Psoas muscle (tissue), 8 donors: ENCODE results near the gene ABCB4. TPM values are rescaled to one million over a fixed set of nuclear protein-coding genes. Genes with fewer than 3 reads are reported as not detected.

Experiments used
- ATAC-seq, 4 donors: fragments of 200-7000 bp; cut with Tn5 transposase; one replicate each; pipeline ENCODE4 v1.9.1; 2020; ENCODE audit warnings: moderate library complexity in 3 of 4, mild to moderate bottlenecking in 2 of 4
- DNase-seq, 2 donors: peaks; one replicate each; pipeline ENCODE4 v3.0.0-alpha.2; 2020
- H3K27ac ChIP-seq: fragments of 200-600 bp; one replicate; pipeline ENCODE4 v1.8.0; 2022
- H3K27me3 ChIP-seq, 3 donors: fragments of 200-600 bp in 1 of 3; one replicate each; pipeline versions ENCODE4 v1.6.1 to v1.8.0; 2013 to 2022; ENCODE audit warnings: low read length in 2 of 3, mild to moderate bottlenecking in 2 of 3, moderate library complexity in 1 of 3; ENCODE audit not compliant: insufficient read depth in 3 of 3
- H3K36me3 ChIP-seq, 2 donors: fragments of 200-600 bp in 1 of 2; one replicate each; pipeline versions ENCODE4 v1.6.1 to v1.8.0; 2013 to 2022; ENCODE audit warnings: low read depth in 1 of 2, mild to moderate bottlenecking in 1 of 2, moderate library complexity in 1 of 2; ENCODE audit not compliant: insufficient read depth in 1 of 2
- H3K4me1 ChIP-seq: fragments of 200-600 bp; one replicate; pipeline ENCODE4 v1.8.0; 2022
- H3K4me3 ChIP-seq: fragments of 200-600 bp; one replicate; pipeline ENCODE4 v1.8.0; 2022; ENCODE audit warnings: mild to moderate bottlenecking
- H3K9me3 ChIP-seq: fragments of 200-600 bp; one replicate; pipeline ENCODE4 v1.8.0; 2022
- CTCF ChIP-seq: fragments of 200-600 bp; IDR thresholded peaks from one replicate; pipeline ENCODE4 v1.8.0; 2022; ENCODE audit warnings: antibody characterized with exemption
- WGBS, 3 donors: extraction: QIAGEN DNeasy Blood & Tissue Kit; methylation state at CpG; one replicate each; pipeline versions ENCODE4 v1.1.6 to v1.1.7; 2013; 5-methylcytosine and 5-hydroxymethylcytosine counted together
- intact Hi-C, 2 donors: fragments of 100-400 bp; cut with DNase I; formaldehyde crosslinking; loops; one replicate each; pipeline versions ENCODE4 v1.11.0 to v1.14.2; 2022
- polyA plus RNA-seq, 3 donors: library from polyadenylated mRNA; stranded (reverse); fragments of 200-250 nt; gene quantifications; one replicate each; pipeline ENCODE4 v1.2.3, GENCODE V29; 2013
- total RNA-seq, 4 donors: library from RNA; stranded (reverse); fragmentation: NEBNext Ultra II Directional in 2 of 4; extraction: Animal tissue kit (Norgen Biotek cat#: 25700) in 2 of 4; gene quantifications; one replicate each; pipeline versions ENCODE4 v1.2.1 to v1.2.4, GENCODE V29; 2021 to 2023
- donor health status: healthy with polysubstance abuse.
- donor health status: DM: no; HTN: no; CAD: no; lungs with moderate emphysema.
- donor health status: Bipolar disorder and iron deficiency.
- donor health status: healthy.
- donor health status: DM: yes; HTN: yes; CAD: no.
- donor health status: DM: no; HTN: no; CAD: no.
- donor health status: DM: no; HTN: no; CAD: no.
- donor health status: DM: yes; HTN: yes; CAD: no.

The ABCB4 gene
- total and polyA plus RNA-seq, 7 donors: 1.1 to 4.0 (median 2.0) TPM

- Histone ChIP-seq H3K4me1 (no peaks in the 10 kb centered on the region), H3K27me3 (no peaks in the 10 kb centered on the region), H3K27ac (no peak overlapping the region), H3K4me3 (no peak overlapping the region), H3K36me3 (peaks cover 0 to 65% of the 10 kb centered on the region in 2 donors), H3K9me3 (no peaks in the 10 kb centered on the region)
- no peak for ATAC-seq
- 89 to 95% (median 95%) methylated on average over 2 of the region's 2 CpGs for WGBS, 3 donors
- TF ChIP-seq CTCF: no peak
- DNase-seq: no peak
- intact Hi-C loops: no loop called here
Measured at GRCh38 chr7:87398446-87398845, 77.0 kb downstream of the ABCB4 start.

GRCh38 chr7:87395442-87396020, 79.9 kb downstream of the ABCB4 start:
- no peak overlapping the region for H3K27ac ChIP-seq
- no peak overlapping the region for H3K4me3 ChIP-seq
- no peak for TF ChIP-seq CTCF
- H3K9me3 ChIP-seq: no peaks in the 10 kb centered on the region
- H3K36me3 ChIP-seq: peaks cover 2 to 71% of the 10 kb centered on the region in 2 donors
- ATAC-seq: no peak
- 75 to 89% (median 87%) methylated on average over 1 of the region's 1 CpG for WGBS, 3 donors
- H3K27me3 ChIP-seq: no peaks in the 10 kb centered on the region
- DNase-seq: no peak
- no peaks in the 10 kb centered on the region for H3K4me1 ChIP-seq
- intact Hi-C loops: no loop called here

GRCh38 chr7:87391020-87391701, 84.3 kb downstream of the ABCB4 start:
- WGBS, 3 donors: 90 to 92% (median 90%) methylated on average over 8 of the region's 8 CpGs
- no peak for DNase-seq
- no peaks in the 10 kb centered on the region for H3K9me3 ChIP-seq

GRCh38 chr7:87380905-87381304, 94.6 kb downstream of the ABCB4 start:
- DNase-seq (no peak), ATAC-seq (no peak)
- Histone ChIP-seq H3K27me3 (no peaks in the 10 kb centered on the region), H3K9me3 (no peaks in the 10 kb centered on the region), H3K4me1 (no peaks in the 10 kb centered on the region), H3K36me3 (peaks cover 0 to 65% of the 10 kb centered on the region in 2 donors), H3K4me3 (no peak overlapping the region), H3K27ac (no peak overlapping the region)
- no peak for TF ChIP-seq CTCF
- intact Hi-C loops: no loop called here
- WGBS, 3 donors: 63 to 75% (median 67%) methylated on average over 5 of the region's 5 CpGs

More at GRCh38 chr7:87391020-87391701, 84.3 kb downstream of the ABCB4 start:
- Histone ChIP-seq H3K4me3 (no peak overlapping the region), H3K36me3 (peaks cover 5 to 33% of the 10 kb centered on the region in 2 donors), H3K4me1 (no peaks in the 10 kb centered on the region), H3K27me3 (no peaks in the 10 kb centered on the region), H3K27ac (no peak overlapping the region)
- intact Hi-C loops: no loop called here
- ATAC-seq: no peak
- no peak for TF ChIP-seq CTCF
